Measurements from ENCODE around the gene ALDH1A2.

DNA sequence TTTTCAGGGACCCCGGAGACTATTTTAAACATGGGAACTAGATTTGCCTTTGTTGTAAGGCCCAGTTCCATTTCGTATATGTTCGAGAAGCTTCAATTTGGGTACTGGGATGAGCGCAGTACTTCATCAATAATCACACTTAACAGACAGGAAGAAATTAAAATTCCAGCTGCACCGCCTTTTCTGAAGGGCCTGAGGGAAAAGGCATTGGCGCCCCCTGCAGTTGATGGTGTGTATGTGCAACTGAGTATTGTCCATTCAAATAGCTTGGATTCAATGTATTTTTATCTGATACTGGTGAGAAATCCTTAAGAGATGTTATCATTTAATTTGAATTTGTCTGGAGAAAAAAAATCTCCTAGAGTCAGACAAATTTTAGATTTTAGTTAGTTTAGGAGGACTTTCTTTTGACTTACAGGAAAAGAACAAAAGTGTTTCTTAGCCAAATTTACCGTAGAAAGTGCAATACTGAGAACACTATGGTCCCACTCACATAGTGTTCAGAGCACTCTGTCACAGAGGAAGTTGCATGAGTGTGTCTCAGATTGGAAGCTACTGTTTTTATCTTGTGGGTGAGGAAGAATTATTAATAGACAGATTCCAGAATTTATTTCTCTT is 5.4 kb upstream of the ALDH1A2 start:
- TF ChIP-seq, protein P1, sequence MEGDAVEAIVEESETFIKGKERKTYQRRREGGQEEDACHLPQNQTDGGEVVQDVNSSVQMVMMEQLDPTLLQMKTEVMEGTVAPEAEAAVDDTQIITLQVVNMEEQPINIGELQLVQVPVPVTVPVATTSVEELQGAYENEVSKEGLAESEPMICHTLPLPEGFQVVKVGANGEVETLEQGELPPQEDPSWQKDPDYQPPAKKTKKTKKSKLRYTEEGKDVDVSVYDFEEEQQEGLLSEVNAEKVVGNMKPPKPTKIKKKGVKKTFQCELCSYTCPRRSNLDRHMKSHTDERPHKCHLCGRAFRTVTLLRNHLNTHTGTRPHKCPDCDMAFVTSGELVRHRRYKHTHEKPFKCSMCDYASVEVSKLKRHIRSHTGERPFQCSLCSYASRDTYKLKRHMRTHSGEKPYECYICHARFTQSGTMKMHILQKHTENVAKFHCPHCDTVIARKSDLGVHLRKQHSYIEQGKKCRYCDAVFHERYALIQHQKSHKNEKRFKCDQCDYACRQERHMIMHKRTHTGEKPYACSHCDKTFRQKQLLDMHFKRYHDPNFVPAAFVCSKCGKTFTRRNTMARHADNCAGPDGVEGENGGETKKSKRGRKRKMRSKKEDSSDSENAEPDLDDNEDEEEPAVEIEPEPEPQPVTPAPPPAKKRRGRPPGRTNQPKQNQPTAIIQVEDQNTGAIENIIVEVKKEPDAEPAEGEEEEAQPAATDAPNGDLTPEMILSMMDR (IDR thresholded peaks at IDR 0.05) = peak; percentile 67 to 90 (median 74)
- TF ChIP-seq POLR2A (IDR thresholded peaks at IDR 0.05) = no peak

All from adrenal gland (tissue), 5 donors.